ENCODE data around the gene SAV1.

SAV1 gene

GRCh38 chr14:50620341-50620740, 47.8 kb downstream of the SAV1 start:
- TF ChIP-seq CTCF (conservative IDR thresholded peaks at IDR 0.05; ENCODE audit: low read depth, low read length) = no peak
- no peak overlapping the region for H3K4me3 ChIP-seq (ENCODE audit: low read length)
- DNase-seq (ENCODE audit: low read depth) = no peak

DNA sequence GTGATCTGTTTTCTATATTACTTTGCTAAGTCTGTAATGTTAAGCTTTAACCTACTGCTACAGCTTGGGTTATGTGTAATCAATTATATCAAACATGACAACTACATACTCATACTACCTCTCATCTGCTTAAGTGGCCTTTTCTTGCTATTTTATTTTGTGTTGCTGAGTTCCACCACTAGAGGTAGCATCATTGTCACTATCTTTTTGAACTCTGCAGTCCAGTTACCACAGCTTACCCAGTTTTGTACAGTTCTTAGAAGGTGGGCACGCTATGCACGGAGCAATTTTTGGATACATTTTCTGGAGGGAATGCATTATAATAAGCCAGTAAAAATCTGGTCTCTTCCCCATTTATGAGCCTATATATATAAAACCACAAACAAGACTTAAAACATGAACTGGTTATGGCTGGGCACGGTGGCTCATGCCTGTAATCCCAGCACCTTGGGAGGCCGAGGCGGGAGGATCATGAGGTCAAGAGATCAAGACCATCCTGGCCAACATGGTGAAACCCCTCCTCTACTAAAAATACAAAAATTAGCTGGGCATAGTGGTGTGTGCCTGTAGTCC, 48.5 kb downstream of the SAV1 start:
- TF ChIP-seq CTCF (conservative IDR thresholded peaks at IDR 0.05; ENCODE audit: low read depth, low read length) = peak; percentile 67
- H3K4me3 ChIP-seq (ENCODE audit: low read length) = no peak overlapping the region
- no peak for DNase-seq (ENCODE audit: low read depth)

GRCh38 chr14:50616275-50616674, 51.8 kb downstream of the SAV1 start:
- TF ChIP-seq CTCF (conservative IDR thresholded peaks at IDR 0.05; ENCODE audit: low read depth, low read length) = no peak
- DNase-seq (ENCODE audit: low read depth) = no peak
- H3K4me3 ChIP-seq (ENCODE audit: low read length) = no peak overlapping the region

- DNase-seq (ENCODE audit: low read depth) = no peak
These were observed 52.6 kb downstream of the SAV1 start for GRCh38 chr14:50615552-50615951.

GRCh38 chr14:50615056-50615455, 53.0 kb downstream of the SAV1 start:
- H3K4me3 ChIP-seq (ENCODE audit: low read length) = no peak overlapping the region
- TF ChIP-seq CTCF (conservative IDR thresholded peaks at IDR 0.05; ENCODE audit: low read depth, low read length) = no peak
- no peak for DNase-seq (ENCODE audit: low read depth)

More at GRCh38 chr14:50615552-50615951, 52.6 kb downstream of the SAV1 start:
- TF ChIP-seq CTCF (conservative IDR thresholded peaks at IDR 0.05; ENCODE audit: low read depth, low read length) = no peak
- H3K4me3 ChIP-seq (ENCODE audit: low read length) = no peak overlapping the region

- no peak for TF ChIP-seq CTCF (conservative IDR thresholded peaks at IDR 0.05; ENCODE audit: low read depth, low read length)
- no peak overlapping the region for H3K4me3 ChIP-seq (ENCODE audit: low read length)
- no peak for DNase-seq (ENCODE audit: low read depth)
These were observed 55.3 kb downstream of the SAV1 start for GRCh38 chr14:50612806-50613205.

GRCh38 chr14:50610465-50610864, 57.6 kb downstream of the SAV1 start:
- H3K4me3 ChIP-seq (ENCODE audit: low read length) = no peak overlapping the region
- DNase-seq (ENCODE audit: low read depth) = no peak
- TF ChIP-seq CTCF (conservative IDR thresholded peaks at IDR 0.05; ENCODE audit: low read depth, low read length) = no peak

Data from retinal pigment epithelial cell (primary cell).